ENCODE results near the gene SGIP1.

- TF ChIP-seq EZH2 (optimal IDR thresholded peaks at IDR 0.05; ENCODE audit: low read depth, low read length) (no peak), EZH2phosphoT487 (IDR thresholded peaks at IDR 0.05; ENCODE audit: low read length) (no peak)
- TF ChIP-seq, protein P1, sequence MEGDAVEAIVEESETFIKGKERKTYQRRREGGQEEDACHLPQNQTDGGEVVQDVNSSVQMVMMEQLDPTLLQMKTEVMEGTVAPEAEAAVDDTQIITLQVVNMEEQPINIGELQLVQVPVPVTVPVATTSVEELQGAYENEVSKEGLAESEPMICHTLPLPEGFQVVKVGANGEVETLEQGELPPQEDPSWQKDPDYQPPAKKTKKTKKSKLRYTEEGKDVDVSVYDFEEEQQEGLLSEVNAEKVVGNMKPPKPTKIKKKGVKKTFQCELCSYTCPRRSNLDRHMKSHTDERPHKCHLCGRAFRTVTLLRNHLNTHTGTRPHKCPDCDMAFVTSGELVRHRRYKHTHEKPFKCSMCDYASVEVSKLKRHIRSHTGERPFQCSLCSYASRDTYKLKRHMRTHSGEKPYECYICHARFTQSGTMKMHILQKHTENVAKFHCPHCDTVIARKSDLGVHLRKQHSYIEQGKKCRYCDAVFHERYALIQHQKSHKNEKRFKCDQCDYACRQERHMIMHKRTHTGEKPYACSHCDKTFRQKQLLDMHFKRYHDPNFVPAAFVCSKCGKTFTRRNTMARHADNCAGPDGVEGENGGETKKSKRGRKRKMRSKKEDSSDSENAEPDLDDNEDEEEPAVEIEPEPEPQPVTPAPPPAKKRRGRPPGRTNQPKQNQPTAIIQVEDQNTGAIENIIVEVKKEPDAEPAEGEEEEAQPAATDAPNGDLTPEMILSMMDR (IDR thresholded peaks at IDR 0.05; ENCODE audit: low read length), result no peak
Measured at GRCh38 chr1:66699213-66699612, 165.3 kb downstream of the SGIP1 start.
